Activated gamma-delta T cell treated with anti-CD3 and anti-CD28 coated beads, Interleukin-2, amount 50 U/mL, for 16 hours (primary cell): ENCODE results near the gene BPIFB6.

Source experiments
- DNase-seq: peaks from one replicate; pipeline ENCODE4 v3.0.0-alpha.2; 2020; ENCODE audit warnings: low read depth

Gene BPIFB6

GRCh38 chr20:33091693-33092092 lies 60.2 kb downstream of the BPIFB6 start:
- DNase-seq = no peak

- no peak for DNase-seq
These were observed 60.9 kb downstream of the BPIFB6 start for GRCh38 chr20:33092361-33092760.

GRCh38 chr20:33093074-33093473 lies 61.6 kb downstream of the BPIFB6 start:
- no peak for DNase-seq

GRCh38 chr20:33093582-33093981 lies 62.1 kb downstream of the BPIFB6 start:
- no peak for DNase-seq
